OCI-LY1 (cell line): ENCODE measurements around the gene MRO.

Experiments used
- EZH2 ChIP-seq: fragments of 200-600 bp; sonication (generic), shearing (Covaris generic); IDR thresholded peaks from 2 replicates; pipeline ENCODE4 v1.8.0; 2017; ENCODE audit warnings: borderline replicate concordance, mixed run types, mild to moderate bottlenecking, antibody characterized with exemption, low read length, moderate library complexity, mixed read lengths
- TF ChIP-seq, protein P1 (sequence below): fragments of 200-600 bp; sonication (generic), shearing (Covaris generic); IDR thresholded peaks from 2 replicates; pipeline ENCODE4 v1.5.1; 2017; ENCODE audit warnings: mild to moderate bottlenecking, antibody characterized with exemption, low read length, moderate library complexity, mixed read lengths

DNA sequence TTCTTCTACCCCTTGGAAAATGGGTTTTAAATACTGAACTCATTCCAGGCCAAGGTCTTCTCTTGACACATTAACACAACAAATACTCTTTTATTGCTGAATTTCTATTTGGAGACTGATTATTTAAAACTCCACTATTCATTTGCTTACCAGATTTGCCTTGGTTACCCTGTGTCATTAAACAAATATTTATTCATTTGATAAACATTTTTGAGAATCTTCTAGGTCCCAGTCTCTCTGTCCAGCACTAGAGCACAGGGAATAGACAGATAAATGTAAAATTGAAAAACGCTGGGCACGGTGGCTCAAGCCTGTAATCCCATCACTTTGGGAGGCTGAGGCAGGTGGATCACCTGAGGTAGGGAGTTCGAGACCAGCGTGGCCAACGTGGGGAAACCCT is 9.8 kb upstream of the MRO start:
- TF ChIP-seq EZH2: no peak
- TF ChIP-seq, protein P1, sequence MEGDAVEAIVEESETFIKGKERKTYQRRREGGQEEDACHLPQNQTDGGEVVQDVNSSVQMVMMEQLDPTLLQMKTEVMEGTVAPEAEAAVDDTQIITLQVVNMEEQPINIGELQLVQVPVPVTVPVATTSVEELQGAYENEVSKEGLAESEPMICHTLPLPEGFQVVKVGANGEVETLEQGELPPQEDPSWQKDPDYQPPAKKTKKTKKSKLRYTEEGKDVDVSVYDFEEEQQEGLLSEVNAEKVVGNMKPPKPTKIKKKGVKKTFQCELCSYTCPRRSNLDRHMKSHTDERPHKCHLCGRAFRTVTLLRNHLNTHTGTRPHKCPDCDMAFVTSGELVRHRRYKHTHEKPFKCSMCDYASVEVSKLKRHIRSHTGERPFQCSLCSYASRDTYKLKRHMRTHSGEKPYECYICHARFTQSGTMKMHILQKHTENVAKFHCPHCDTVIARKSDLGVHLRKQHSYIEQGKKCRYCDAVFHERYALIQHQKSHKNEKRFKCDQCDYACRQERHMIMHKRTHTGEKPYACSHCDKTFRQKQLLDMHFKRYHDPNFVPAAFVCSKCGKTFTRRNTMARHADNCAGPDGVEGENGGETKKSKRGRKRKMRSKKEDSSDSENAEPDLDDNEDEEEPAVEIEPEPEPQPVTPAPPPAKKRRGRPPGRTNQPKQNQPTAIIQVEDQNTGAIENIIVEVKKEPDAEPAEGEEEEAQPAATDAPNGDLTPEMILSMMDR: no peak
